HCT116 (cell line): ENCODE data around the gene RBM44. TPM values are rescaled to one million over a fixed set of nuclear protein-coding genes. Genes with fewer than 3 reads are reported as not detected.

Source experiments
- ATAC-seq: fragments of 200-7000 bp; cut with Tn5 transposase; 2 replicates; pipeline ENCODE4 v1.9.1; 2020; ENCODE audit warnings: mild to moderate bottlenecking, moderate library complexity
- BruUV-seq: library from RNA; stranded (reverse); fragments of 400-500 nt; replicated peaks from 2 replicates; lab custom pipeline; 2021; lab: Mats Ljungman, UMichigan
- CTCF ChIA-PET: fragments of 300-600 bp; sonication (Branson Sonifier 250); formaldehyde crosslinking; loops from one replicate; lab custom pipeline; 2021; ENCODE audit warnings: antibody characterized with exemption; lab: Charles Lee
- POLR2A ChIA-PET: fragments of 300-600, 350-600 bp; sonication (Branson Sonifier 250); formaldehyde crosslinking; loops from one replicate; lab custom pipeline; 2021; ENCODE audit warnings: antibody characterized with exemption; lab: Charles Lee
- RAD21 ChIA-PET, 2 experiments: fragments of 300-600 bp; sonication (Branson Sonifier 250); formaldehyde crosslinking; loops; one replicate each; lab custom pipeline; 2023; ENCODE audit warnings: low total read pairs in 2 of 2; ENCODE audit not compliant: uncharacterized antibody in 2 of 2, unreplicated experiment in 2 of 2, low non-redundant PET in 1 of 2; lab: Charles Lee
- DNase-seq: peaks from one replicate; pipeline ENCODE4 v3.0.0-alpha.2; 2010; ENCODE audit warnings: low read depth, low spot score
- H2AFZ ChIP-seq: fragments of 200-600 bp; shearing (Covaris generic), sonication (generic); 2 replicates; pipeline ENCODE4 v1.6.1; 2017; ENCODE audit warnings: low read depth, mixed run types, mixed read lengths, antibody characterized with exemption, low read length; ENCODE audit not compliant: poor library complexity, severe bottlenecking
- H3K27ac ChIP-seq: 2 replicates; pipeline ENCODE4 v1.5.1; 2012; ENCODE audit warnings: low read depth, low read length
- H3K27me3 ChIP-seq: fragments of 200-600 bp; sonication (generic); 2 replicates; pipeline ENCODE4 v1.6.1; 2016; ENCODE audit warnings: mixed run types, low read length, mixed read lengths; ENCODE audit not compliant: insufficient read depth
- H3K36me3 ChIP-seq, 2 experiments: fragments of 200-500 bp in 1 of 2; fragments of 200-600 bp in 1 of 2; sonication (Bioruptor generic) in 1 of 2; sonication (generic) in 1 of 2; 2 replicates each; pipeline versions ENCODE4 v1.5.1 to v1.6.1; 2014 to 2016; ENCODE audit warnings: low read length in 2 of 2, inconsistent platforms in 1 of 2, mixed read lengths in 1 of 2, mixed run types in 1 of 2; ENCODE audit not compliant: insufficient read depth in 2 of 2, control insufficient read depth in 1 of 2
- H3K4me1 ChIP-seq, 2 experiments: fragments of 200-600 bp in 1 of 2; sonication (generic) in 1 of 2; 2 replicates each; pipeline versions ENCODE4 v1.5.1 to v1.6.1; 2012 to 2017; ENCODE audit warnings: low read length in 2 of 2, inconsistent platforms in 1 of 2, mild to moderate bottlenecking in 1 of 2, mixed read lengths in 1 of 2, mixed run types in 1 of 2, moderate library complexity in 1 of 2; ENCODE audit not compliant: insufficient read depth in 2 of 2, control insufficient read depth in 1 of 2
- H3K4me2 ChIP-seq: fragments of 200-600 bp; sonication (generic); 2 replicates; pipeline ENCODE4 v1.6.1; 2017; ENCODE audit warnings: mixed run types, low read length, mixed read lengths
- H3K4me3 ChIP-seq, 2 experiments: fragments of 200-600 bp in 1 of 2; sonication (generic) in 1 of 2; replicated peaks in 1 of 2; 2 replicates each; pipeline ENCODE4 v1.5.1; 2011 to 2016; ENCODE audit warnings: low read length in 2 of 2, control low read depth in 1 of 2, low read depth in 1 of 2, mild to moderate bottlenecking in 1 of 2, mixed read lengths in 1 of 2, mixed run types in 1 of 2
- H3K79me2 ChIP-seq: fragments of 200-600 bp; sonication (generic); 2 replicates; pipeline ENCODE4 v1.6.1; 2017; ENCODE audit warnings: mild to moderate bottlenecking, mixed run types, low read length, moderate library complexity, mixed read lengths; ENCODE audit not compliant: insufficient read depth
- H3K9ac ChIP-seq: fragments of 200-600 bp; sonication (generic); 2 replicates; pipeline ENCODE4 v1.6.1; 2016; ENCODE audit warnings: low read length, mixed read lengths
- H3K9me2 ChIP-seq: fragments of 200-600 bp; sonication (generic), shearing (Covaris generic); 2 replicates; pipeline ENCODE4 v1.6.1; 2017; ENCODE audit warnings: mixed run types, mild to moderate bottlenecking, moderate library complexity; ENCODE audit not compliant: insufficient read depth
- H3K9me3 ChIP-seq, 2 experiments: fragments of 200-500 bp in 1 of 2; fragments of 200-600 bp in 1 of 2; sonication (Bioruptor generic) in 1 of 2; sonication (generic) in 1 of 2; 2 replicates each; pipeline ENCODE4 v1.6.1; 2014 to 2017; ENCODE audit warnings: low read length in 2 of 2, mixed read lengths in 2 of 2, inconsistent platforms in 1 of 2, low read depth in 1 of 2, mild to moderate bottlenecking in 1 of 2, mixed run types in 1 of 2, moderate library complexity in 1 of 2; ENCODE audit not compliant: control insufficient read depth in 1 of 2, insufficient read depth in 1 of 2
- H4K20me1 ChIP-seq: fragments of 200-600 bp; sonication (generic), shearing (Covaris generic); 2 replicates; pipeline ENCODE4 v1.6.1; 2017; ENCODE audit warnings: mixed run types, mild to moderate bottlenecking, moderate library complexity; ENCODE audit not compliant: insufficient read depth
- CBX3 ChIP-seq: IDR thresholded peaks from 2 replicates; pipeline ENCODE4 v1.6.1; 2012; ENCODE audit warnings: low read depth
- CEBPB ChIP-seq: IDR thresholded peaks from 2 replicates; pipeline ENCODE4 v1.6.1; 2012; ENCODE audit warnings: low read depth
- EGR1 ChIP-seq: IDR thresholded peaks from 2 replicates; pipeline ENCODE4 v1.6.1; 2012; ENCODE audit warnings: low read depth
- ELF1 ChIP-seq: IDR thresholded peaks from 2 replicates; pipeline ENCODE4 v1.6.1; 2012; ENCODE audit warnings: low read depth, borderline replicate concordance
- EZH2phosphoT487 ChIP-seq: fragments of 200-600 bp; IDR thresholded peaks from 2 replicates; pipeline ENCODE4 v1.6.1; 2018; ENCODE audit warnings: antibody characterized with exemption, borderline replicate concordance
- JUND ChIP-seq: IDR thresholded peaks from 2 replicates; pipeline ENCODE4 v1.6.1; 2012
- POLR2AphosphoS5 ChIP-seq: IDR thresholded peaks from 2 replicates; pipeline ENCODE4 v1.6.1; 2011; ENCODE audit warnings: mild to moderate bottlenecking, low read depth, low read length, moderate library complexity
- SP1 ChIP-seq: IDR thresholded peaks from 2 replicates; pipeline ENCODE4 v1.6.1; 2012; ENCODE audit warnings: low read depth
- ZNF274 ChIP-seq: fragments of 200-500 bp; sonication (Bioruptor generic); IDR thresholded peaks from 2 replicates; pipeline ENCODE4 v1.6.1; 2014; ENCODE audit warnings: mild to moderate bottlenecking, low read depth, low read length, inconsistent platforms
- intact Hi-C: fragments of 100-400 bp; cut with micrococcal nuclease; formaldehyde crosslinking; loops from 2 replicates; pipeline ENCODE4 v1.10.0; 2022
- total RNA-seq: library from RNA; stranded (reverse); gene quantifications from one replicate; pipeline ENCODE4 v1.2.1, GENCODE V29; 2021; ENCODE audit not compliant: unreplicated experiment
- TF ChIP-seq, protein P1 (sequence below): IDR thresholded peaks from 2 replicates; pipeline ENCODE4 v1.6.1; 2012
- TF ChIP-seq, protein P2 (sequence below): IDR thresholded peaks from 2 replicates; pipeline ENCODE4 v1.6.1; 2011; ENCODE audit warnings: mild to moderate bottlenecking, low read length, moderate library complexity; ENCODE audit not compliant: insufficient replicate concordance; ENCODE audit errors: extremely low read depth
- TF ChIP-seq, protein P3 (sequence below): IDR thresholded peaks from 2 replicates; pipeline ENCODE4 v1.6.1; 2012
- TF ChIP-seq, protein P4 (sequence below), 3 experiments: fragments of 200-600 bp in 1 of 3; sonication (generic) in 1 of 3; IDR thresholded peaks in 2 of 3; conservative IDR thresholded peaks in 1 of 3; 2 replicates each; pipeline ENCODE4 v1.5.1; 2012 to 2017; ENCODE audit warnings: low read depth in 2 of 3, low read length in 2 of 3, antibody characterized with exemption in 1 of 3, borderline replicate concordance in 1 of 3, control low read depth in 1 of 3, mild to moderate bottlenecking in 1 of 3, mixed read lengths in 1 of 3, mixed run types in 1 of 3, moderate library complexity in 1 of 3; ENCODE audit not compliant: insufficient read depth in 1 of 3

The RBM44 gene
- total RNA-seq, 1 experiment from 2014 or later = 0.54 TPM

DNA sequence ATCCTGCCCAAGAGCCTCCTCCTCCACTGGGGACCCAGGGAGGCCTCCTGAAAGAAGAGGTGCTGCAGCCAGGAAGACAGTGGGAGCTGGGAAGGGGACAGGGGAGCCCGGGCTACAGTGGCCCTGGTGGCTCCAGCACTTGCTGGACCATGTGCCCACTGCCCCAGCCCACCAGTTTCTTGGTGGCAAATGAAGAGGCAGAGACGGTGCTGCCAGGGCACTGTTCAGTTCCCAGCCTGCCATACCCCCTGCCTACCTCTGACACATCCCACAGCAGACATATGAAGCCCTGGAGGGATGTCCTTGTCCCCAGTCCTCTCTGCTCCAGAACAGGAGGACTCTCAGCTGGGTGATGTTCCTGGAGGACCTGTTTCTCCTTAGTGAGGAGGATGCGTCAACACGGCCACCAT, 64.5 kb downstream of the RBM44 start:
- Histone ChIP-seq H3K27me3 (no peaks in the 10 kb centered on the region), H3K36me3 (no peaks in the 10 kb centered on the region), H3K4me2 (peak overlapping the region; percentile 79), H3K4me1 (peaks cover 72 to 94% of the 10 kb centered on the region in 2 experiments), H3K9ac (peak overlapping the region; percentile 65), H3K9me2 (no peaks in the 10 kb centered on the region), H3K9me3 (no peaks in the 10 kb centered on the region), H3K79me2 (peaks cover 34% of the 10 kb centered on the region), H3K27ac (peak overlapping the region; percentile 90), H4K20me1 (no peaks in the 10 kb centered on the region), H2AFZ (no peak overlapping the region), H3K4me3 (no peak overlapping the region)
- CTCF ChIA-PET = no interaction called here
- no peak for DNase-seq
- no peak for ATAC-seq
- TF ChIP-seq, protein P1, sequence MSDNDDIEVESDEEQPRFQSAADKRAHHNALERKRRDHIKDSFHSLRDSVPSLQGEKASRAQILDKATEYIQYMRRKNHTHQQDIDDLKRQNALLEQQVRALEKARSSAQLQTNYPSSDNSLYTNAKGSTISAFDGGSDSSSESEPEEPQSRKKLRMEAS = no peak
- TF ChIP-seq ZNF274 (no peak), CBX3 (no peak), SP1 (no peak), POLR2AphosphoS5 (no peak), EGR1 (no peak), JUND (no peak), ELF1 (no peak), CEBPB (no peak), EZH2phosphoT487 (no peak)
- TF ChIP-seq, protein P2, sequence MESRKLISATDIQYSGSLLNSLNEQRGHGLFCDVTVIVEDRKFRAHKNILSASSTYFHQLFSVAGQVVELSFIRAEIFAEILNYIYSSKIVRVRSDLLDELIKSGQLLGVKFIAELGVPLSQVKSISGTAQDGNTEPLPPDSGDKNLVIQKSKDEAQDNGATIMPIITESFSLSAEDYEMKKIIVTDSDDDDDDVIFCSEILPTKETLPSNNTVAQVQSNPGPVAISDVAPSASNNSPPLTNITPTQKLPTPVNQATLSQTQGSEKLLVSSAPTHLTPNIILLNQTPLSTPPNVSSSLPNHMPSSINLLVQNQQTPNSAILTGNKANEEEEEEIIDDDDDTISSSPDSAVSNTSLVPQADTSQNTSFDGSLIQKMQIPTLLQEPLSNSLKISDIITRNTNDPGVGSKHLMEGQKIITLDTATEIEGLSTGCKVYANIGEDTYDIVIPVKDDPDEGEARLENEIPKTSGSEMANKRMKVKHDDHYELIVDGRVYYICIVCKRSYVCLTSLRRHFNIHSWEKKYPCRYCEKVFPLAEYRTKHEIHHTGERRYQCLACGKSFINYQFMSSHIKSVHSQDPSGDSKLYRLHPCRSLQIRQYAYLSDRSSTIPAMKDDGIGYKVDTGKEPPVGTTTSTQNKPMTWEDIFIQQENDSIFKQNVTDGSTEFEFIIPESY = no peak
- TF ChIP-seq, protein P3, sequence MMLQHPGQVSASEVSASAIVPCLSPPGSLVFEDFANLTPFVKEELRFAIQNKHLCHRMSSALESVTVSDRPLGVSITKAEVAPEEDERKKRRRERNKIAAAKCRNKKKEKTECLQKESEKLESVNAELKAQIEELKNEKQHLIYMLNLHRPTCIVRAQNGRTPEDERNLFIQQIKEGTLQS = no peak
- TF ChIP-seq, protein P4, sequence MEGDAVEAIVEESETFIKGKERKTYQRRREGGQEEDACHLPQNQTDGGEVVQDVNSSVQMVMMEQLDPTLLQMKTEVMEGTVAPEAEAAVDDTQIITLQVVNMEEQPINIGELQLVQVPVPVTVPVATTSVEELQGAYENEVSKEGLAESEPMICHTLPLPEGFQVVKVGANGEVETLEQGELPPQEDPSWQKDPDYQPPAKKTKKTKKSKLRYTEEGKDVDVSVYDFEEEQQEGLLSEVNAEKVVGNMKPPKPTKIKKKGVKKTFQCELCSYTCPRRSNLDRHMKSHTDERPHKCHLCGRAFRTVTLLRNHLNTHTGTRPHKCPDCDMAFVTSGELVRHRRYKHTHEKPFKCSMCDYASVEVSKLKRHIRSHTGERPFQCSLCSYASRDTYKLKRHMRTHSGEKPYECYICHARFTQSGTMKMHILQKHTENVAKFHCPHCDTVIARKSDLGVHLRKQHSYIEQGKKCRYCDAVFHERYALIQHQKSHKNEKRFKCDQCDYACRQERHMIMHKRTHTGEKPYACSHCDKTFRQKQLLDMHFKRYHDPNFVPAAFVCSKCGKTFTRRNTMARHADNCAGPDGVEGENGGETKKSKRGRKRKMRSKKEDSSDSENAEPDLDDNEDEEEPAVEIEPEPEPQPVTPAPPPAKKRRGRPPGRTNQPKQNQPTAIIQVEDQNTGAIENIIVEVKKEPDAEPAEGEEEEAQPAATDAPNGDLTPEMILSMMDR (IDR thresholded peaks at IDR 0.05 in 2 of 3, conservative IDR thresholded peaks at IDR 0.05 in 1 of 3; ENCODE audit: borderline replicate concordance in 1 of 3, insufficient read depth in 1 of 3, low read depth in 2 of 3, low read length in 2 of 3) = no peak
- no TSS peak for BruUV-seq
- POLR2A ChIA-PET = no interaction called here
- RAD21 ChIA-PET = no interaction called here
- intact Hi-C loops = loop anchor here (5.0 kb wide), 1 partner anchor 59 kb away; no protein-coding TSS in a partner anchor
